CD14-positive monocyte (primary cell): Measurements from ENCODE around the gene ATP2A1. TPM values are rescaled to one million over a fixed set of nuclear protein-coding genes. Genes with fewer than 3 reads are reported as not detected.

Source experiments
- DNase-seq, 3 donors: peaks; one replicate each; pipeline ENCODE4 v3.0.0-alpha.2; 2011 to 2022
- H2AFZ ChIP-seq: 2 replicates; pipeline ENCODE4 v1.6.0; 2012; ENCODE audit warnings: mild to moderate bottlenecking, low read depth, low read length, inconsistent platforms; ENCODE audit not compliant: insufficient read depth, poor library complexity, severe bottlenecking
- H3K27ac ChIP-seq, 2 donors: 1 replicate in 1 of 2; 2 replicates in 1 of 2; pipeline ENCODE4 v1.5.1; 2012 to 2013; ENCODE audit warnings: low read length in 2 of 2, control low read depth in 1 of 2, inconsistent platforms in 1 of 2, low read depth in 1 of 2, mild to moderate bottlenecking in 1 of 2
- H3K27me3 ChIP-seq, 2 donors: one replicate each; pipeline versions ENCODE4 v1.6.0 to v1.6.1; 2011 to 2013; ENCODE audit warnings: low read length in 2 of 2; ENCODE audit not compliant: control insufficient read depth in 2 of 2, insufficient read depth in 2 of 2
- H3K36me3 ChIP-seq, 2 donors: replicated peaks in 1 of 2; 1 replicate in 1 of 2; 2 replicates in 1 of 2; pipeline versions ENCODE4 v1.5.1 to v1.6.1; 2012 to 2013; ENCODE audit warnings: low read length in 2 of 2, control low read depth in 1 of 2, inconsistent platforms in 1 of 2, mild to moderate bottlenecking in 1 of 2; ENCODE audit not compliant: insufficient read depth in 2 of 2, control insufficient read depth in 1 of 2
- H3K4me1 ChIP-seq, 2 donors: 1 replicate in 1 of 2; 2 replicates in 1 of 2; pipeline versions ENCODE4 v1.5.1 to v1.6.1; 2012 to 2013; ENCODE audit warnings: low read length in 2 of 2, control low read depth in 1 of 2, inconsistent platforms in 1 of 2, mild to moderate bottlenecking in 1 of 2, moderate library complexity in 1 of 2; ENCODE audit not compliant: insufficient read depth in 2 of 2, control insufficient read depth in 1 of 2
- H3K4me2 ChIP-seq: replicated peaks from 2 replicates; pipeline ENCODE3; 2012; ENCODE audit warnings: low read length, moderate library complexity, mild to moderate bottlenecking; ENCODE audit not compliant: poor library complexity, severe bottlenecking; ENCODE audit errors: extremely low read depth
- H3K4me3 ChIP-seq, 3 experiments: fragments of 200-600 bp in 1 of 3; sonication (generic) in 1 of 3; replicated peaks in 1 of 3; 1 replicate in 2 of 3; 2 replicates in 1 of 3; pipeline ENCODE4 v1.5.1; 2011 to 2013; ENCODE audit warnings: low read length in 3 of 3, mild to moderate bottlenecking in 3 of 3, control low read depth in 2 of 3, low read depth in 2 of 3, inconsistent platforms in 1 of 3, moderate library complexity in 1 of 3
- H3K79me2 ChIP-seq: 2 replicates; pipeline ENCODE4 v1.6.0; 2012; ENCODE audit warnings: mild to moderate bottlenecking, control low read depth, inconsistent platforms, low read length, moderate library complexity; ENCODE audit not compliant: insufficient read depth
- H3K9ac ChIP-seq: 2 replicates; pipeline ENCODE4 v1.6.0; 2017; ENCODE audit warnings: low read length, mild to moderate bottlenecking; ENCODE audit not compliant: insufficient read depth, poor library complexity, severe bottlenecking
- H3K9me3 ChIP-seq, 2 donors: replicated peaks in 1 of 2; 1 replicate in 1 of 2; 2 replicates in 1 of 2; pipeline versions ENCODE4 v1.5.1 to v1.6.1; 2012 to 2013; ENCODE audit warnings: low read length in 2 of 2, control low read depth in 1 of 2; ENCODE audit not compliant: control insufficient read depth in 1 of 2, insufficient read depth in 1 of 2
- H4K20me1 ChIP-seq: 2 replicates; pipeline ENCODE4 v1.6.0; 2012; ENCODE audit warnings: mild to moderate bottlenecking, low read length, control low read depth, moderate library complexity; ENCODE audit not compliant: insufficient read depth
- H3K27ac Mint-ChIP-seq, 7 donors: one replicate each; pipeline ENCODE4 v1.8.0; 2020; ENCODE audit warnings: mild to moderate bottlenecking in 7 of 7, mixed read lengths in 7 of 7, moderate library complexity in 6 of 7, inconsistent platforms in 2 of 7
- H3K27me3 Mint-ChIP-seq, 3 donors: one replicate each; pipeline ENCODE4 v1.8.0; 2021 to 2022; ENCODE audit warnings: low read depth in 3 of 3, mild to moderate bottlenecking in 3 of 3, mixed read lengths in 3 of 3, moderate library complexity in 3 of 3, inconsistent platforms in 1 of 3
- H3K36me3 Mint-ChIP-seq, 2 donors: one replicate each; pipeline ENCODE4 v1.8.0; 2020; ENCODE audit warnings: mixed read lengths in 2 of 2, inconsistent platforms in 1 of 2, mild to moderate bottlenecking in 1 of 2
- H3K4me1 Mint-ChIP-seq: one replicate; pipeline ENCODE4 v1.8.0; 2020; ENCODE audit warnings: mild to moderate bottlenecking, mixed read lengths
- H3K4me3 Mint-ChIP-seq, 2 donors: one replicate each; pipeline ENCODE4 v1.8.0; 2020; ENCODE audit warnings: mild to moderate bottlenecking in 2 of 2, mixed read lengths in 2 of 2, moderate library complexity in 1 of 2
- H3K9me3 Mint-ChIP-seq, 7 donors: one replicate each; pipeline ENCODE4 v1.8.0; 2020 to 2022; ENCODE audit warnings: mixed read lengths in 7 of 7, mild to moderate bottlenecking in 6 of 7, moderate library complexity in 6 of 7, inconsistent platforms in 2 of 7
- WGBS: methylation state at CpG from one replicate; pipeline ENCODE4 v1.1.5; 2013; ENCODE audit warnings: missing lambda C conversion rate; ENCODE audit not compliant: insufficient coverage; 5-methylcytosine and 5-hydroxymethylcytosine counted together
- intact Hi-C, 2 donors: fragments of 100-400 bp; cut with micrococcal nuclease; formaldehyde crosslinking; loops; one replicate each; pipeline versions ENCODE4 v1.15.0 to v1.15.1; 2023
- polyA plus RNA-seq, 3 donors: library from polyadenylated mRNA; depleted of rRNA in 1 of 3; unstranded in 2 of 3; stranded (reverse) in 1 of 3; fragments of 300-500 nt in 2 of 3; fragments of >200 nt in 1 of 3; fragmentation: Illumina TruSeq in 2 of 3; gene quantifications; 1 replicate in 2 of 3; 2 replicates in 1 of 3; pipeline ENCODE4 v1.2.3, GENCODE V29; 2012 to 2021
- TF ChIP-seq, protein P1 (sequence below): fragments of 200-600 bp; IDR thresholded peaks from one replicate; pipeline ENCODE4 v1.8.0; 2022; ENCODE audit warnings: antibody characterized with exemption, mild to moderate bottlenecking

ATP2A1 gene
- polyA plus RNA-seq, 3 donors: 0.57 TPM; not detected in 2

DNA sequence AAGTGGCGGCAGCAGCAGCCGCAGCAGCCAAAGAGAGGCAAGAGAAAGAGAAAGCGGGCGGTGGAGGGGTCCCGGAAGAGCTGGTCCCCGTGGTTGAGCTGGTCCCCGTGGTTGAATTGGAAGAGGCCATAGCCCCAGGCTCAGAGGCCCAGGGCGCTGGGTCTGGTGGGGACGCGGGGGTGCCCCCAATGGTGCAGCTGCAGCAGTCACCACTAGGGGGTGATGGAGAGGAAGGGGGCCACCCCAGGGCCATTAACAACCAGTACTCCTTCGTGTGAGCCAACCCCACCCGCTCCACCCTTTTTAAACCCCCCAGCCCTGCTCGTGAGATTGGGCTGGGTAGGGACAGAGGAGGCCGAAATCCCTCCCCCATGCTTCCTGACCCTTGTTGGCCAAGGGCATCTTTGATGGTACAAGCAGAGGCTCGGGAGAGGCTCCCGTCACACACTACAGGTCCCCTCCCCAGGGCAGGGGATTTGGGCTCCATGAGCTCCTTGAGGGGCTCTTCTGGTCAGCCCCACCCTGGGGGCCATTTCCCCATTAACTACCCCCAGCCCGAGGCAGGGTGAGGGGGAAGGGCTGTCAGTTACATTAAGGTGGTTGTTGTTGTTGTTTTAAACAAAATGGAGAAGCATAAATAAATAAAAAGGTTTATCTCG, 4.6 kb upstream of the ATP2A1 start:
- 97% methylated on average over 4 of the region's 18 CpGs for WGBS
- Histone ChIP-seq H3K27ac (no peak overlapping the region), H2AFZ (no peak overlapping the region), H3K4me3 (no peak overlapping the region), H3K27me3 (no peaks in the 10 kb centered on the region), H3K9ac (no peak overlapping the region), H3K4me2 (no peak overlapping the region), H3K4me1 (no peaks in the 10 kb centered on the region), H3K79me2 (no peaks in the 10 kb centered on the region), H4K20me1 (peaks cover 19% of the 10 kb centered on the region), H3K9me3 (no peaks in the 10 kb centered on the region), H3K36me3 (peaks cover 47 to 59% of the 10 kb centered on the region in 2 donors)
- intact Hi-C loops: loop anchor here (2.0 to 5.0 kb wide), 2 partner anchors 71 to 74 kb away; no protein-coding TSS in a partner anchor
- Mint-ChIP-seq H3K9me3 (peaks cover 0 to under 1% (median 0%) of the 10 kb centered on the region in 7 donors), H3K36me3 (peaks cover 44 to 60% of the 10 kb centered on the region in 2 donors), H3K4me3 (no peak overlapping the region), H3K27me3 (peaks cover under 1 to 5% (median 3%) of the 10 kb centered on the region in 3 donors), H3K4me1 (peaks cover 5% of the 10 kb centered on the region), H3K27ac (peak overlapping the region in 3 of 7 donors; percentile 14 to 36 (median 32))
- TF ChIP-seq, protein P1, sequence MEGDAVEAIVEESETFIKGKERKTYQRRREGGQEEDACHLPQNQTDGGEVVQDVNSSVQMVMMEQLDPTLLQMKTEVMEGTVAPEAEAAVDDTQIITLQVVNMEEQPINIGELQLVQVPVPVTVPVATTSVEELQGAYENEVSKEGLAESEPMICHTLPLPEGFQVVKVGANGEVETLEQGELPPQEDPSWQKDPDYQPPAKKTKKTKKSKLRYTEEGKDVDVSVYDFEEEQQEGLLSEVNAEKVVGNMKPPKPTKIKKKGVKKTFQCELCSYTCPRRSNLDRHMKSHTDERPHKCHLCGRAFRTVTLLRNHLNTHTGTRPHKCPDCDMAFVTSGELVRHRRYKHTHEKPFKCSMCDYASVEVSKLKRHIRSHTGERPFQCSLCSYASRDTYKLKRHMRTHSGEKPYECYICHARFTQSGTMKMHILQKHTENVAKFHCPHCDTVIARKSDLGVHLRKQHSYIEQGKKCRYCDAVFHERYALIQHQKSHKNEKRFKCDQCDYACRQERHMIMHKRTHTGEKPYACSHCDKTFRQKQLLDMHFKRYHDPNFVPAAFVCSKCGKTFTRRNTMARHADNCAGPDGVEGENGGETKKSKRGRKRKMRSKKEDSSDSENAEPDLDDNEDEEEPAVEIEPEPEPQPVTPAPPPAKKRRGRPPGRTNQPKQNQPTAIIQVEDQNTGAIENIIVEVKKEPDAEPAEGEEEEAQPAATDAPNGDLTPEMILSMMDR: peak; percentile 89
- peak; percentile 11 to 37 (median 21) for DNase-seq

DNA sequence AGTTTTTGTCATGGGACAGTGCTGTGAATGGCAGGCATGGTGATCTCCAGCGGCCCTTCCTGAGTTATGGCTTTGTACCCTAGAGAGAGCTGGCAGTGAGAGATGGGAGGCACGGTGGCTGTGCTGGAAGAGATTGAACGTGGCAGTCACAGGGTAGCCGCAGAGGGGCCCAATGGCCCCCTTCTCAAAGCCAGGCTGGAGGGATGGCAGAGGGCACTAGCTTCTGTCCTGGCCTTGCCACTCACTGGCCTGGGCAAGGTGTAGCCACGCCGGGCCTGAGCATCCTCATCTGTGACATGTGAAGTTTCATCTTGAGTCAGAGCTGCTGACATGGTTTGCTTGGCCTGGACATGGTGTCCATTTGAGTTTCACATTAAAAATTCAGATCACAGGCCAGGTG, 3.9 kb upstream of the ATP2A1 start:
- Mint-ChIP-seq H3K9me3 (no peaks in the 10 kb centered on the region), H3K27ac (no peak overlapping the region), H3K4me1 (peaks cover 12% of the 10 kb centered on the region), H3K36me3 (peaks cover 37 to 53% of the 10 kb centered on the region in 2 donors), H3K4me3 (no peak overlapping the region), H3K27me3 (peaks cover 3 to 13% (median 7%) of the 10 kb centered on the region in 3 donors)
- Histone ChIP-seq H3K4me3 (no peak overlapping the region), H2AFZ (no peak overlapping the region), H3K9ac (no peak overlapping the region), H4K20me1 (peaks cover 19% of the 10 kb centered on the region), H3K9me3 (no peaks in the 10 kb centered on the region), H3K4me2 (no peak overlapping the region), H3K36me3 (peaks cover 39 to 51% of the 10 kb centered on the region in 2 donors), H3K27ac (no peak overlapping the region), H3K79me2 (no peaks in the 10 kb centered on the region), H3K4me1 (peaks cover 5 to 7% of the 10 kb centered on the region in 2 donors), H3K27me3 (no peaks in the 10 kb centered on the region)
- 100% methylated on average over 5 of the region's 6 CpGs for WGBS
- no peak for DNase-seq
- intact Hi-C loops: loop anchor here in 1 of 2 donors (5.0 kb wide), 1 partner anchor 73 kb away; no protein-coding TSS in a partner anchor
- TF ChIP-seq, protein P1: no peak
